HG03135 (cell line): ENCODE results near the gene AFF3.

Experiments used
- ATAC-seq: cut with Tn5 transposase; IDR thresholded peaks from one replicate; pipeline ENCODE4 v1.9.1; 2021; ENCODE audit warnings: mild to moderate bottlenecking, moderate library complexity; ENCODE audit not compliant: unreplicated experiment

The AFF3 gene

DNA sequence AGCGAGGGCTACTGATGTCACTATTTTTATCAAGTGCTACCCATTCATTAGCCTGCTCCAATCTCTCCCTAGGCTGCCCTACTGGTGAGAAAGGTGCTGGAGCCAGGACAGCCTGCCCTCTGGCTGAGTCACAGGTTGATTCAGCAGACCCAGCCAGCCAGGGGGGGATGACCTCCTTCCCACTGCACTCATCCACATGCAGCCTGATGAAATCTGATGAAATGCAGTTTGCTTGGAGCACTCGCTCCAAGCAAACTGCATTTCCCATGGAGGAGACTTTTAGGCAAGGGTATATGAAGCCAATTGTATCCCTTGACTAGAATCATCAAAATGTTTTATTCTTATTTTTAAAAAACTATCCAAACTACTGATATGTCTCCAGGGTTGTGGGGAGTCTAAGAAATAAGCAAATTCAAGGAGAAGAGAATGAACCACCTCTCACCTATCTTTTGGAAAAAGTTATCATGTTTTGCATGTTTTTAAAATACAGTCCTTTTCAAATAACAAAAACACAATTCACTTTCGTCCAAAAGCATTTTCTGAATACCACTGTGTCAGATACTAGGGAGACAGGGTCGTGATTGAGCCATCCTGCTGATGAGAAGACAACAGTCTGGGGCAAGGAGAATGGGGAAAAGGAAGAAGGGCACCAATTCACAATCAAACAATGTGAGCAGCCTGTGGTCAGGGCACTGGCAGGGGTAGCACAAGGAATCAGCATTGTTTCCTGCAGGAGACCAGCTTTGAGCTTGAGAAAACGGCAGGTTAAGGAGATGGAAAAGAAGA is 128.3 kb downstream of the AFF3 start:
- ATAC-seq = no peak

DNA sequence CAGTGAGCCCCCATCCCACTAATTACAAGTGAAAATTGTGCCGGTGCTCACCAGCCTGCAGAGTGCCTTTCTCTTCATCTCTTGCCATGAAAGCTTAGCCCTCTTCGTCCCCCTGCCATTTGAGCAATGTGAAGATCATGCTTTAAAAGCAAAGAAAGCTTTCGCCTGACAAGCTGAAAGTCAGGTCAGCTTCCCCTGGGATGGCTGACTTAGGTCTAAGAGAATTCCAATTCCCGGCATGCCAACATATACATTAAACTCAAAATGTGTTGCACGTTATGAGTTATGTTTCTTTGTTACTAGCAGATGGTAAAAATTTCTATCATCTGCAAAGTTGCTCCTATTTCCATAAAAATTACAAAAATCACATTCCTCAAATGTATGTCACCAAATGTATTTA is 129.8 kb downstream of the AFF3 start:
- ATAC-seq = no peak

DNA sequence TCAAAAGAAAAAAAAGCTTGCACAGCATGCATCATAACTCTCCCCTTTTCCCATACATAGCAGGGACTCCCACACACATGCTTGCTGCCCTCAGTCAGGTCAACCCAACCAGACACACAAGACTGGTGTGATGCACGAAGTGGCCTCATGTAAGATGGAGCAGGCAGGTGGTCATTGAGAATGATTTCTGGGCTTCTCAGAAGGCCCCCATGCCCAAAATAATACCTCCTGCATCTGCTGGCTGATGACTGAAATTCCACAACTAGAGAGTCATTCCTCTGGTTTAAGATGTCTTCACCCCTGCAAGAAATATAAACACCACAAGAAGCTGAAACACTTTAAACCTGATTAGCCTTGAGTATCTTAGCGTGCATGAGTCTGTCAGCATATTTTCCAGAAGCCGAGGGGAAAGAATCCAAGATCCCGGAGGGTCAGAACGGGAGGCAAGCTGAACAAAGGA is 131.1 kb downstream of the AFF3 start:
- ATAC-seq = no peak

DNA sequence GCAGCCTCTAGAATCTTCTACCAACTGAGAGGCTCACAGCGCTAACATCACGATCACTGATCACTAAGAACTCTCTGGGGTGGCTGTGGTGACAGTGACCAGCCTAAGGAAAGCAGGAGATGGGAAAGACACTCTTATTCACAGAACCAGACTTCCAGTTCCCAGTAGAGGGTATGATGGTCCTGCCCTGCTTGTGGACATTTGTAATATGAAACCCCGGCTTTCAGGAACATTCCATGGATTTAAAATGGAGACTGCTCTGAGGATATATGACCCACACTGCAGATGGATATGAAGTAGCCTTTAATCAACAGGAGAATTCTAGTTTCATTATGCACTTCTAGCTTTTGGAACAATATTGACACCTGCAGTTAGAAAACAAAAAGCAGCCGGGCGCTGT is 131.8 kb downstream of the AFF3 start:
- no peak for ATAC-seq

DNA sequence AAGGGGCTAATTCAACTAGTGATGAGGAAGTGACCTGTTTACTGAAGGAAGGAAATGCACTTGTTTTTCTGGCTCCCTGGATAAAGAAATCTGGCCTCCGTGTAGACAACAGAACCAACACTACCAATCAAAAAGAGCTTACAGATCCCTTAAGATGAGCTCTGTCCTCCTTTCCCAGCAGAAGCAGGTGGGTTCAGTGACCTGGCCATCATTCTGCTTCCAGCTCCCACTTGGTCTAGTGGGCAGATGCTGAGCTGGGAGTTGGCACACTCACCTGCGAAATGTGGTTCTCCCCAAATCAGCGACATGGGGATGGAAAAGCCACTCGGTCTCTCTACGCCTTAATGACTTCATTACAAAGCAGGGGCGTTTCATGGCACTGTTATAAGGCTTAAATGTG is 132.6 kb downstream of the AFF3 start:
- no peak for ATAC-seq

DNA sequence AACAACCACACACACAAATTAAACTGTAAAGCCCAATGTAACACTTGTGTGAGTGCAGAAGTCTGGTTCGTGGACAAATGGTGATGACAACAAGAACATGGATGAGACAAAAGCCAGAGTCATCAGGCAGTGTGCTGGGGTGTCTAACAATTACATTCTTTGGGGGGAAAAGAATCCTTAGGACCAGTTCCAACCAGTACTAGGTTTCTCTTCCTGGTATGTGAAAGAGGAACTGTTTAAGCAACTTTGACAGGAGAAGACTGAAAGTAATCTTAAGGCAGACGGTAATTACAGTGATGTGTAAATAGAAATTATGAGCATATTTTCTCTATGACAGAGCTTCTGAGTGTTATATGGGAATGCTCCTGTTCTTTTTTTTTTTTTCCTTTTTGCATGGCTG is 133.4 kb downstream of the AFF3 start:
- no peak for ATAC-seq

DNA sequence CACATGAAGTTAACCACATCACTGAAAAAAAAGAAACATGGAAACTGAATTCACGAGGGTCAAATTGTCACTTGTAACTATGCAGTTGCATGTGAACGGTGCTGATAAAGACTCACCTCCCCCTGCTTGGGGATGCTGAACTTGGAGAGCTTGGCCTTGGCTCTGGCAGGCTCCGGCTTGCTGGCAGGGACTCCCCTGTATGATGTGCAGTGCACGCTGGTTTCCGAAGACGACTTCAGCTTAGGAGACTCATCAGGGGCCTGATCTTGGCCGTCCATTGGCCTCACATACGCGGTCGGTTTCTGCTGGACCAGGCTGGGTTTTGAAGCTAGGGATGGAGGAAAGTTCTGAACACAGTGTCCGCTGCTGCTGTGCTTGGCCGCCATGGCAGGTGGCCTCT is 135.9 kb downstream of the AFF3 start:
- ATAC-seq = no peak

DNA sequence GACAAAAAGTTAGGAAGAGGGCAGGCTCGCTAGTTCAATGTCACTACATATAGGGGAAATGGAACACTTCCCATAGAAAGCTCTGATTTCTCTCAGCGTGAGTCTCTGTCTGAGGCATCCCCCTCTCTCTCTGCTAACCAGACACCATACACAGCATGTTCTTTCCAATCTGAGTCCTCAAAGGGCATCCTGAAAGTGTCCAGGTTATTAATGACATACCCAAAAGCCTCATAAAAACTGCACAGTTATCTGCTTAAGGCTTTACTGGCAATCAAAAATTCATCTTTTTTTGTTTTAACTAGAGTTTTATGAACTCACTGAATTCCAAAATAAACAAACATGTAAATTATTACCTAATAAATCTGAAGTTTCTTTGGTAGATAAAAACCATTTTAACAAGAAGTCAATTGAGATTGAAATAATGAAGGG is 137.4 kb downstream of the AFF3 start:
- ATAC-seq = no peak

DNA sequence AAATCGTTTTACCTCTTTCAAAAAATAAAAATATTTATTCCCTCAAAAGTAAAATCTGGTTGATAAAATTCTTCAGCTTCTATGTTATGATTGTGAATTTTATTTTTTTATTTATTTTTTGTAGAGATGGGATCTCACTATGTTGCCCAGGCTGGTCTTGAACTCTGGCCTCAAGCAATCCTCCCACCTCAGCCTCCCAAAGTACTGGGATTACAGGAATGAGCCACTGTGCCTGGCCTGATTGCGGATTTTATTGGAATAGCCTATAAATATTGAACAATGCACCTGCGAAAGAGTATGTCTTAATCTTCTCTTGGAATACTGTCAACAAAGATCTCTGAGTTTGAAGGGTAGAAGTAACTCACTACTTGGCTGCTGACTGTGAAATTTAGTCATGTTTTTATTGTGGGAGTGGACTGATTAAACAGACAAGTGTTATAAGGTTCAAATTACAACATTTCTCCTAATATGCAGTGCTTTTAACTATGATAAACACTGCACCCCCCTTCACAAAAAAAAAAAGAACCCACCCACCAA is 138.0 kb downstream of the AFF3 start:
- no peak for ATAC-seq

DNA sequence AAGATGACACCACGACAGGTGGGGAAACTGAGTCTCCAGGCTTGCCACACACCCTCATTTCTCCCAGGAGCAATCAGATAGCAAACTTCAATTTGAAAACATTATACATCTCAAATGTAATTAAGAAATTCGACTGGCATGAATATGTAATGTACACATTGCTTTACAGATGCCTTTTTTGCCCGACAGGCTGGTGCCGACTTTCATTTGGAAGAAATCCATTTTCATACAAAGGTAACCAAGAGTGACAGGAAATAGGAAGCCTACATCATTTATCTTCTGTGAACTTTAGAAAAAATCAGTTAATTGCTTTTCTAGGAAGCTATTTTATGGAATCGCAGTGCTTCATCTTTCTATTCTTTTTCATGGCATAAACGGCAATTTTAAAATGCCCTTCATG is 140.3 kb downstream of the AFF3 start:
- ATAC-seq = no peak

DNA sequence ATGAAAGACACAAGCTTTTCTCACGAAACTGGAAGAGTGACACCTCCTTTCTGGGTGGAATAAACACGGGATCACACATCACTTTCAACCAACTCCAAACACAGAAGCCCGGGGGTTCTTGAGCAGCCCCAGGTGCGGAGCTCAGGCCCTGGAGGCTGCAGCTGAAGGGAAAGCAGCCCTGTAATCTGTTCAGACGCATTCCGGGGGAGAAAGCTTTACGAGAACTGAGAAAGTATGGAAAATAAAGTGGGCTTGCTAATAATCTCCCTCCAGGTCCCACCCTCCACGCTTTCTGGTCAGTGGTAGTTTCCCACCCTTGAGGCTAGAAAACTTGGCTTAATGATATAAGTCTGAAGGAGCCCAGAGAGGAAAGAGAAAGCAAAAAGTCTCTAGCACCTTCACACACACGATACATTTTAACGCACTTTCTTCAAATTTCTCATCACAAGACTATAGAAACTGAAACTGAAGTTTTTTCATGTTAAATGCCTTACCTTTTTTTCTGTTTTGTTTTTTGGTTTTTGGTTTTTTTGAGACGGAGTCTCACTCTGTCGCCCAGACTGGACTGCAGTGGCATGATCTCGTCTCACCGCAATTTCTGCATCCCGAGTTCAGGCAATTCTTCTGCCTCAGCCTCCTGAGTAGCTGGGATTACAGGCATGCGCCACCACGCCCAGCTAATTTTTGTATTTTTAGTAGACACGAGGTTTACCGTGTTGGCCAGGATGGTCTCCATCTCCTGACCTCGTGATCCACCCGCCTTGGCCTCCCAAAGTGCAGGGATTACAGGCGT is 141.3 kb downstream of the AFF3 start:
- no peak for ATAC-seq

DNA sequence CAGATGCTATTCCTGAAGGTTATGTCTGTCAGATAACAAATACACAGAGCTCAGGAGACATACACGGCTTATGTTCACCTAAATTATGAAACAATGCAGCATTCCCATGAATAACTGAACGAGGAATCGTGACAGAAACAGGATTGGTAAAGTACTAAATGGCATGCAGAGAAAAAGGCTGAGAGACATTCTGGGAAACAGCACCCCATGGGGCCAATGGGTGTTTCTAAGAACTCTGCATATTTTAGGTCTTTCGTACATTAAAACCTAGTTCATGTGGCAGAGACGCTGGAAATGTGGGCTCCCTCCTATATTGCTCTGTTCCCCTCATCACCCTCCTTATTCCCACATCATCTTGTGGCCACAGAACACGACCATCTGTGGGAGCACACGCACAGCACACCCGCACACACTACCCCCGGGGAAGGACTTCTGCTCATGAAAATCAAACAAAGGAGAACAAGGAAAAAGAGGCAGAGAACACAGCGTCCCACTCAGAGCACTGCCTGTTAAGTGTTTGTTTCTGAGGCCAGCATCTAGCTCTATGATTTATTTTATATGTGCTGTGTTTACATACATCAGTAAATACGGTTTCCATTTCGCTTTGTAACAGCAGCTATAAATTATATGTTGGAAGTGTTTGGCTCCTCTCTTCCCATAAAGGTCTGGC is 143.6 kb downstream of the AFF3 start:
- no peak for ATAC-seq

DNA sequence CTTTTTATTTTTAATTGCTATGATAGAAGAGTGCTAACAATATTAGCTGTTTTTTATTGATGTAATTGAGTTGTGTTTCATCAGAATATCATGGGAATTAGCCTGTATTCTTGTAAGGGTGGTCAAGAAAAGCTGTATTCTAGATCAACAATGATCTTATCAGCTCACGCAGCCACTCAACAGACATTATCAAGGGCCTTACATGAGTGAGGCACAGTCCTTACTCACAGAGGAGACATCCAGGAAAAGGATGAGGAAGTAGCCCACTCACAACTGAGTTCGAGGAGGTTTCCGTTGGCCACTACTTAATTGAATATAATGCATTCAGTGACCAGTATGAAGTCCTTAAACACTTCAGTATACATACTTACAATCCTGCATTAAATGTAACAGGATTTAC is 152.5 kb downstream of the AFF3 start:
- no peak for ATAC-seq

DNA sequence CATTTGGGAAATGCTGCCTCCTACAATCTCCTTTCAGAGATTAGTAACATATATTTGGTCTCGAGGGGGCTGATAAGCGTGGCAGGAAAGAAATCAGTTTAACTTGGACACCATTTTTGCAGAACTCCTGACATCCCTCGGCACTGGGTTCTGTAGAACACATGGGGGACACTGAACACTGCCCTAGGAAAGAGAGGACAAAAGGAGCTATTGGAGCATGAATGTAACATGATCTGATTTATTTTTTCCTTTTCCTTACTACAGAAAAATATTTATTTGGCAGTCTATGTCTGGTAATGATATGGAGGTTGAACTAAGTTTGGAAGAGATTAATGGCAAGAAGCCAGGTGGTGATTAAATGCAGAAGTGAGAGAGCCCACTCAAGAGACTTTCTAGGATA is 153.8 kb downstream of the AFF3 start:
- ATAC-seq = no peak

DNA sequence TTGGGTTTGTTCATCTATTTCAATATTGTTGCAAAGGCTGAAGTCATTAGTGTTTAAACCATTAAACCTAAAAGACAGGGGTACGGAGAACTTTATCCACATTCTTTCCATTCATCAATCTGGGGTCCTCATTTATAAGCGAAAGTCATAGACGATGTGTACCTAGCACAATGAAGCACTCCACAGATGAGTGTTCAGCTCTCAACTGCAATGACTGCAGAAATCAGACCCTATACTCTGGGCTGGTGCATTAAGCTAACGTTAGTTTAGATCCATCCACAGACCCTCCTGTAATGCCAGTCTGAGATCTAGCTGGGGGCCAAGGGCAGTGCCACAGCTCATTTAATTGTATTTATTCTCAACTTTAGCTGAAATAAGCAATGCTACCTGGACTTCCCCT is 155.2 kb downstream of the AFF3 start:
- no peak for ATAC-seq

DNA sequence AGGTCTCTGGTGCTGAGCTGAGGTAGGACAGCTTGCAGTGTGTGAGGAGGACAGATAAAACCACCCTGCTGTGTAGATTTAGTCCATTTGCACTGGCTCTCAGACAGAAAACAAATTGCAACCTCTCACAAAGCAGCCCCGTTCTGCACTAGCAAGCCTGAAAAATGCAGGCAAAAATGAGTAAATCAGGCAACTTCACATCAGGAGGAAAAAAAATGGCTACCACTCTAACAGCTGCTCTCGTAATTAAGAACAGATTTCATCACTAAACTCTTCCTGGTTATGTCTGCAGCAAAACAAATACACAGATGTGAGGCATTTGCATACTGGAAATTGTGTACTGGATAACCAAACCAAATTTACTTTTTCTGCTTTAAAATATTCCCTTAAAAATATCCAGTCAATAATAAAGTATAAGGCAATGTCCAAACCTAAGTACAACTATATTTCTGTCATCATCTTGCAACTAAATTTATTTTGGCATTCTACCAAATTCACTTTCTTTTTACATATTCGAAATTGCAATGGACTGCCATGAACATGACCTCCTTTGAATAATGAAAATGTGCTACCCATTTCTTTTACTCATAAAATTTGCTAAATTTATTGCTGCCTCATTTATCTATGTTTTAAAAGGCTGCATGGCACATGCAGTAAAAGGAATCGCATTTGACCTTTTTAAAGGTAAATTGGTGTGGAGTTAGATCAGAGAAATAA is 157.4 kb downstream of the AFF3 start:
- no peak for ATAC-seq

DNA sequence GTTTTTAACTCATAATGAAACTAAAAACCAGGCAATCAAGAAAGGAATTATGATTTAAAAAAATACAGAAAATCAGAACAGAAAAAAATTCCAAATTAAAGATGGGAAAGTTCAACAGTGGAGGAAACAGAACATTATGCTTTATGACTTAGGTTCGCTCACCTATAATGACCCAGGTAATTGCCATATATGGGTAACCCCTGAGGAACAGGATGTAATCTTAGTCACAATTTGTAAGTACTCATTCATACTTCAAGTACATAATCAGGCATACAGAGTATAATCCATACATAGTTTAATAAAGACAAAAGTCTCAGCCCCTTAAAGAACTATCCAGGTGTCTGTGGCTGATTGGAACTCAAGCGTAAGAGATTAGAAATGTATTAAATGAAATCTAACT is 159.6 kb downstream of the AFF3 start:
- ATAC-seq = no peak

DNA sequence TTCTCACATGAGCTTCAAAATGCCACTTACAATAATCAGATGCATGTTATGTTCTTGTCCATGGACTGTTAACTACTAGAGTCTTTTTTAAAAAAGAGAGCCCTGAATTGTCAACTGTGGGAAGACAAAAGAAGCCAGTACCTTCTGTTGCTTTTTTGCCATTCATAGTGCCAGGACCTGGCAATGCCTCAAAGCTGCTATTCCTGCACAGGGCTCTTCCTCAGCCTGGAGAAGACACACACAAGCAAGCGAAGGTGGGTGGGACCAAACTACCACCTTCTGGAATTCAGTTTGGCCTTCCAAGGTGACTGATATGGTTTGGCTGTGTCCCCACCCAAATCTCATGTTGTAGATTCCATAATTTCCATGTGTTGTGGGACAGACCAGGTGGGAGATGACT is 160.6 kb downstream of the AFF3 start:
- ATAC-seq = no peak

DNA sequence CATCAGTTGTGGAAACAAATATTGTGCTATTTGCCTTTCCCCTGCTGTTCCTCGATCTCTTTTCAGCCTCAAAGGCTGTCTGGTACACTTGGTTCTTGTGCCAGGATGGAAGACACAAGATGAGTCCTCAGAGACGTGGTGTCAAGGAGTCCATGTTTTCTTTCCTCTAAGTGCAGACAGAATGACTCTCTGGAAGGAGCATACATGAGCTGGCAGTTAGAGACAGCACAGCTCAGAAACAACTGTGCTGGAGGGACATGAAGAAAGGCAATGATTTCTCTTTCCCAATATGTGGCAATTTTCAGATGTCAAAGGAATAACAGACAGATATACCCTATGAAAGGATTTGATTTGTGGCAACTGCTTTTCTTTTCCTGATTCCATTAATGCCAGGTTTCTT is 162.2 kb downstream of the AFF3 start:
- no peak for ATAC-seq

DNA sequence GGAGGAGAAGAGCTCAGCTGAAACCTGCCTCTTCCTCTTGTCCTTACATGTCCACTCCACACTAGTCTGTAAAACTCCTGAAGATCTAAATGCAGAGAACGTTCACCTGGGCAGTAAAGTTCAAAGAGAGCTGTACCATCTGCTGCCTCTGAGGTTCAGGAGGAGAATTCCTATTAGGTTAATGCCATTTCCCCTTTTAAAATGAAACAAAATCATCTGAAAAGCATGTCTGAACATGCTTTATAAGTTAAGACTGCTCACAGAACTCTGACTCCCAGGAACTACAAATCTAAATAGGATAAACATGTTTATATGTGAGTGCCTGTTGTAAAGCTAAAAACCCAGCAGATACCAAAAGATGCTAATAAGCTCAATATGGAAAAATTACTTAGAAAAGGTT is 164.4 kb downstream of the AFF3 start:
- ATAC-seq = no peak

DNA sequence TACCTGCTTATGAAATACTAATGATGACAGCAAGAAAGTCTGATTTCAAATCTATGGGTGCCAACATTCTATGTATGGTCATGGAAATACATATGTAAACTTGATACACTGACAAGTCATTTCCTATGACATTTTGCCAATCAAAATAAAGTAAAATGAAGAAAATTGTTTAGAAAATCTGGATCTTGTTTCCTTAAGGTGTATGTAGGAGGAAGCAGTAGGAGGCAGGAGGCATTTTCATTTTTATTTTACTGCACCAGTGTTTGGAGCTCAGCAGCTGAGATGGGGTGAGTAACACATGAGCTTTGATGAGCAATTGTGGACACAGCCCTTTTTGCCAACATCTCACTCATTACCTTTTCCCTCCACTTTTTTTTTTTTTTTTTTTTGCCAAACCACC is 167.0 kb downstream of the AFF3 start:
- no peak for ATAC-seq
